Hepatocyte (in vitro differentiated cells): ENCODE results near the gene SYT7.

ENCODE experiments used
- EZH2 ChIP-seq: fragments of 200-600 bp; sonication (generic); IDR thresholded peaks from 2 replicates; pipeline ENCODE4 v1.6.1; 2016; ENCODE audit warnings: antibody characterized with exemption, mild to moderate bottlenecking, borderline replicate concordance
- EZH2phosphoT487 ChIP-seq: fragments of 200-600 bp; sonication (generic); IDR thresholded peaks from one replicate; pipeline ENCODE4 v1.6.1; 2018; ENCODE audit warnings: antibody characterized with exemption, mild to moderate bottlenecking, low read depth, moderate library complexity; ENCODE audit not compliant: unreplicated experiment, severe bottlenecking
- TF ChIP-seq, protein P1 (sequence below): fragments of 200-600 bp; sonication (generic); IDR thresholded peaks from 2 replicates; pipeline ENCODE4 v1.5.1; 2016; ENCODE audit warnings: antibody characterized with exemption, mild to moderate bottlenecking; ENCODE audit not compliant: poor library complexity

DNA sequence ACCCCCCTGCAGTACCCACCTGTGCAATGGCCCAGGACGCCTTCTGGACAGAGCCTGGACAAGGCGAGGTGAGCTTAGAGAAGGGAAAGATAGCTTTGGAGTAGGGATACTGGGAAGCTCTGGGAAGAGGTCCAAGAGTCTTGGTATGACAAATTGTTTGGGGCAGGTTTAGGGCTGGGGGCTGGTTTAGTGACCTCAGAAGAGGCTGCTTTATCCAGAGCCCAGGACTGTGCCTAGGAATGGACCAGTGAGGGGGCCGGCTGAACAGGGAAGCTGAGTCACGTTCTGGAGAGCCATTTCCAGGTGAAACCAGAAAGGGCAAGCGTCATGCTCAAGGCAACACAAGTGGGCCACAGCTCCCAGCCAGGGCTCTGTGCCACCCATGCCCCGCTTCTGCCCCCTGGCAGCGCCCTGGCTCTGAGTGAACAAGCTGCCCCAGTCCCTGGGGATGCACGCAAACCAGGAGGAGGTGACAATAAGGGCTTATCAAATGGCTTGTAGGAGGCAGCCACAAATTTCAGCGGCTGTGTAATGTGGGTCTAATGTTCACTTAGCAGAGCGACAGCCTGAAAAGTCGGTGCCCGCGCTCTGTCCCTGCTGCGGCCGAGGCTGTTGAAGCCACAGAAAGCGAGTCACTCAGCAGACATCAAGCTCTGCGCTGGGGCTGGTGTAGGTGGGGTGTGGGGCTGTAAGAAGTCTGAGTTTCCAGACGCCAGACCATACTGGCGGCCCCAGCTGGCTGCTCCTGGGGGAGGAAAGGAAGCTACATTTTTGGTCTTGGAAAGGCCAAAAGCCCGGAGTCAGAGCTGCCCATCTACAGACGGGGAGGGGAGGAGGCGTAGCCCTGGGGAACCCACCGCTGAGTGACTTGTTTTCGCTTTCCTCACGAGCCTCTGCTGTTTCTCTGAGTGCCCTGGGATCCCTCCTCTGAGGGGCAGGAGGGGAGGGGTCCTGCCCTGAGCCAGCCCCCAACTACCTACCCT, 18.3 kb upstream of the SYT7 start:
- TF ChIP-seq, protein P1, sequence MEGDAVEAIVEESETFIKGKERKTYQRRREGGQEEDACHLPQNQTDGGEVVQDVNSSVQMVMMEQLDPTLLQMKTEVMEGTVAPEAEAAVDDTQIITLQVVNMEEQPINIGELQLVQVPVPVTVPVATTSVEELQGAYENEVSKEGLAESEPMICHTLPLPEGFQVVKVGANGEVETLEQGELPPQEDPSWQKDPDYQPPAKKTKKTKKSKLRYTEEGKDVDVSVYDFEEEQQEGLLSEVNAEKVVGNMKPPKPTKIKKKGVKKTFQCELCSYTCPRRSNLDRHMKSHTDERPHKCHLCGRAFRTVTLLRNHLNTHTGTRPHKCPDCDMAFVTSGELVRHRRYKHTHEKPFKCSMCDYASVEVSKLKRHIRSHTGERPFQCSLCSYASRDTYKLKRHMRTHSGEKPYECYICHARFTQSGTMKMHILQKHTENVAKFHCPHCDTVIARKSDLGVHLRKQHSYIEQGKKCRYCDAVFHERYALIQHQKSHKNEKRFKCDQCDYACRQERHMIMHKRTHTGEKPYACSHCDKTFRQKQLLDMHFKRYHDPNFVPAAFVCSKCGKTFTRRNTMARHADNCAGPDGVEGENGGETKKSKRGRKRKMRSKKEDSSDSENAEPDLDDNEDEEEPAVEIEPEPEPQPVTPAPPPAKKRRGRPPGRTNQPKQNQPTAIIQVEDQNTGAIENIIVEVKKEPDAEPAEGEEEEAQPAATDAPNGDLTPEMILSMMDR: no peak
- no peak for TF ChIP-seq EZH2
- TF ChIP-seq EZH2phosphoT487: no peak
